Lower leg skin (tissue), 3 donors: ENCODE measurements around the gene UBAC2.

Experiments used
- POLR2A ChIP-seq, 2 donors: fragments of 450-650 bp; IDR thresholded peaks; one replicate each; pipeline ENCODE4 v1.6.1; 2016 to 2017; ENCODE audit warnings: antibody characterized with exemption in 2 of 2, mild to moderate bottlenecking in 1 of 2, moderate library complexity in 1 of 2
- TF ChIP-seq, protein P1 (sequence below), 3 donors: fragments of 450-650 bp; IDR thresholded peaks; one replicate each; pipeline ENCODE4 v1.5.1; 2016; ENCODE audit warnings: antibody characterized with exemption in 3 of 3, mild to moderate bottlenecking in 3 of 3, moderate library complexity in 2 of 3

GRCh38 chr13:99301913-99302636 lies 101.4 kb downstream of the UBAC2 start:
- TF ChIP-seq, protein P1, sequence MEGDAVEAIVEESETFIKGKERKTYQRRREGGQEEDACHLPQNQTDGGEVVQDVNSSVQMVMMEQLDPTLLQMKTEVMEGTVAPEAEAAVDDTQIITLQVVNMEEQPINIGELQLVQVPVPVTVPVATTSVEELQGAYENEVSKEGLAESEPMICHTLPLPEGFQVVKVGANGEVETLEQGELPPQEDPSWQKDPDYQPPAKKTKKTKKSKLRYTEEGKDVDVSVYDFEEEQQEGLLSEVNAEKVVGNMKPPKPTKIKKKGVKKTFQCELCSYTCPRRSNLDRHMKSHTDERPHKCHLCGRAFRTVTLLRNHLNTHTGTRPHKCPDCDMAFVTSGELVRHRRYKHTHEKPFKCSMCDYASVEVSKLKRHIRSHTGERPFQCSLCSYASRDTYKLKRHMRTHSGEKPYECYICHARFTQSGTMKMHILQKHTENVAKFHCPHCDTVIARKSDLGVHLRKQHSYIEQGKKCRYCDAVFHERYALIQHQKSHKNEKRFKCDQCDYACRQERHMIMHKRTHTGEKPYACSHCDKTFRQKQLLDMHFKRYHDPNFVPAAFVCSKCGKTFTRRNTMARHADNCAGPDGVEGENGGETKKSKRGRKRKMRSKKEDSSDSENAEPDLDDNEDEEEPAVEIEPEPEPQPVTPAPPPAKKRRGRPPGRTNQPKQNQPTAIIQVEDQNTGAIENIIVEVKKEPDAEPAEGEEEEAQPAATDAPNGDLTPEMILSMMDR (IDR thresholded peaks at IDR 0.05): no peak
- TF ChIP-seq POLR2A (IDR thresholded peaks at IDR 0.05): no peak
